Endodermal cell (in vitro differentiated cells): ENCODE data around the gene HYAL2. TPM values are rescaled to one million over a fixed set of nuclear protein-coding genes. Genes with fewer than 3 reads are reported as not detected.
"Not testable (repeated sequence)": the region's sequence is repeated elsewhere in the genome, so short reads cannot be mapped to it uniquely, and the experiment has no call there.

Source experiments
- DNase-seq: peaks from one replicate; pipeline ENCODE4 v3.0.0-alpha.2; 2017
- H3K27ac ChIP-seq: 2 replicates; pipeline ENCODE4 v1.5.1; 2013; ENCODE audit warnings: mild to moderate bottlenecking, low read depth, low read length, moderate library complexity
- H3K27me3 ChIP-seq: 2 replicates; pipeline ENCODE4 v1.6.1; 2013; ENCODE audit warnings: mild to moderate bottlenecking, low read length, moderate library complexity; ENCODE audit not compliant: insufficient read depth, control insufficient read depth, poor library complexity, severe bottlenecking
- H3K36me3 ChIP-seq: 2 replicates; pipeline ENCODE4 v1.7.0; 2013; ENCODE audit warnings: mild to moderate bottlenecking, low read length, moderate library complexity; ENCODE audit not compliant: control insufficient read depth, insufficient read depth
- H3K4me1 ChIP-seq: one replicate; pipeline ENCODE4 v1.7.0; 2013; ENCODE audit warnings: low read length; ENCODE audit not compliant: control insufficient read depth, insufficient read depth
- H3K4me3 ChIP-seq: 2 replicates; pipeline ENCODE4 v1.5.1; 2013; ENCODE audit warnings: mild to moderate bottlenecking, low read length, moderate library complexity
- H3K9ac ChIP-seq: 2 replicates; pipeline ENCODE4 v1.6.1; 2013; ENCODE audit warnings: mild to moderate bottlenecking, low read length, moderate library complexity; ENCODE audit not compliant: poor library complexity, severe bottlenecking; ENCODE audit errors: extremely low read depth
- H3K9me3 ChIP-seq: 2 replicates; pipeline ENCODE4 v1.6.1; 2013; ENCODE audit warnings: mild to moderate bottlenecking, low read length, moderate library complexity; ENCODE audit not compliant: control insufficient read depth
- H3K27ac Mint-ChIP-seq: 2 replicates; pipeline ENCODE4 v1.8.0; 2020; ENCODE audit warnings: mixed read lengths
- H3K27me3 Mint-ChIP-seq: 2 replicates; pipeline ENCODE4 v1.8.0; 2021; ENCODE audit warnings: mild to moderate bottlenecking, mixed read lengths; ENCODE audit not compliant: insufficient read depth
- H3K36me3 Mint-ChIP-seq: 2 replicates; pipeline ENCODE4 v1.8.0; 2020; ENCODE audit warnings: low read depth, mixed read lengths
- H3K4me1 Mint-ChIP-seq: 2 replicates; pipeline ENCODE4 v1.8.0; 2020; ENCODE audit warnings: mixed read lengths
- H3K4me3 Mint-ChIP-seq: 2 replicates; pipeline ENCODE4 v1.8.0; 2020; ENCODE audit warnings: mild to moderate bottlenecking, moderate library complexity, mixed read lengths
- H3K9me3 Mint-ChIP-seq: 2 replicates; pipeline ENCODE4 v1.8.0; 2020; ENCODE audit warnings: mild to moderate bottlenecking, mixed read lengths
- WGBS, 2 experiments: methylation state at CpG; one replicate each; pipeline versions ENCODE4 v1.1.5 to v1.1.7; 2013; ENCODE audit warnings: missing lambda C conversion rate in 2 of 2, mixed read lengths in 1 of 2; ENCODE audit not compliant: insufficient coverage in 1 of 2, insufficient read length in 1 of 2; 5-methylcytosine and 5-hydroxymethylcytosine counted together
- total RNA-seq, 2 donors: library from RNA; stranded (reverse); fragmentation: NEBNext Ultra II Directional in 1 of 2; extraction: Animal tissue kit (Norgen Biotek cat#: 25700) in 1 of 2; gene quantifications; 2 replicates in 1 of 2; 3 replicates in 1 of 2; pipeline ENCODE4 v1.2.1, GENCODE V29; 2021
- TF ChIP-seq, protein P1 (sequence below): fragments of 200-600 bp; sonication (generic); conservative IDR thresholded peaks from 2 replicates; pipeline ENCODE4 v1.5.0; 2021; ENCODE audit warnings: antibody characterized with exemption, mild to moderate bottlenecking

HYAL2 gene
- total RNA-seq, 2 donors from 2014 or later = 55.3 to 61.1 TPM

DNA sequence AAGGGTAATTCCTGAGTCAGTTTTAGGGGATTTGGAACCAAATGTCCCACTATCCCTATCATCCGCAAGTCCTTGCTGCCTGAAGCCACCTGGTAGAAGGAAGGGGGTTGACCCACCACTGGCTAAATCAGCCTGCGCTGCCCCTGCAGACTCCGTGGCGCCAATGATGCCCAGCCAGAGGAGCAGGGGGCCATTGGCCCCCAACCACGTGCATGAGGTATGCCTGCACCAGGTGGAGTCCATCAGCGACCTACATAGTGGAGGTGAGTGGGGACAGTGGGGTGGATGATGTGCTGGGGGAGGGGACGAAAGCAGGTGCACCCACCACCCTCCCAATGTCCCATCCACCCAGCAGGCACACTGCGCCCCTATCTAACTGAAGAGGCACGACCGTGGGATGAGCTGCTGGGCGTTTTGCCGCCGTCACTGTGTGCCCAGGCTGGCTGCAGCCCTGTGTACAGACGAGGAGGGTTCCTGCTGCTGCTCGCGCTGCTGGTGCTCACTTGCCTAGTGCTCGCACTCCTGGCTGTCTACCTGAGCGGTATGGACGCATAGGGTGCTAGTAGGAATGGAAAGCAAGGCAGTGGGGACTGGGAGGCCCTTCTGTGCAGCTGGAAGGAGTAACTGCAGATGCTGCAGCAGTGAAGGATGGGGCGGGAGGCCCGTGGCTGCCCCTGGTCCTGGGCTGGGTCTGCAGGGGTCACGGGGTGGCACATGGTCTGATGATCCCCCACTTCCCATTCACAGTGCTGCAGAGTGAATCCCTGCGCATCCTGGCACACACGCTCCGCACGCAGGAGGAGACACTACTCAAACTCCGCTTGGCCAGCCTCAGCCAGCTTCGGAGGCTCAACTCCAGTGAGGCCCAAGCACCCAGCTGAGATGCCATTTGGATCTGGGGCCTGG, 36.0 kb downstream of the HYAL2 start:
- WGBS, 2 experiments = 95 to 100% methylated on average over 12 to 27 of the region's 28 CpGs
- H3K27ac ChIP-seq = no peak overlapping the region
- no peaks in the 10 kb centered on the region for H3K9me3 ChIP-seq
- no peaks in the 10 kb centered on the region for H3K4me1 ChIP-seq
- no peak overlapping the region for H3K4me3 Mint-ChIP-seq
- no peaks in the 10 kb centered on the region for H3K9me3 Mint-ChIP-seq
- no peak overlapping the region for H3K27ac Mint-ChIP-seq
- DNase-seq = peak; percentile 36
- H3K4me1 Mint-ChIP-seq = peaks cover 5% of the 10 kb centered on the region
- peaks cover 4% of the 10 kb centered on the region for H3K27me3 Mint-ChIP-seq
- TF ChIP-seq, protein P1, sequence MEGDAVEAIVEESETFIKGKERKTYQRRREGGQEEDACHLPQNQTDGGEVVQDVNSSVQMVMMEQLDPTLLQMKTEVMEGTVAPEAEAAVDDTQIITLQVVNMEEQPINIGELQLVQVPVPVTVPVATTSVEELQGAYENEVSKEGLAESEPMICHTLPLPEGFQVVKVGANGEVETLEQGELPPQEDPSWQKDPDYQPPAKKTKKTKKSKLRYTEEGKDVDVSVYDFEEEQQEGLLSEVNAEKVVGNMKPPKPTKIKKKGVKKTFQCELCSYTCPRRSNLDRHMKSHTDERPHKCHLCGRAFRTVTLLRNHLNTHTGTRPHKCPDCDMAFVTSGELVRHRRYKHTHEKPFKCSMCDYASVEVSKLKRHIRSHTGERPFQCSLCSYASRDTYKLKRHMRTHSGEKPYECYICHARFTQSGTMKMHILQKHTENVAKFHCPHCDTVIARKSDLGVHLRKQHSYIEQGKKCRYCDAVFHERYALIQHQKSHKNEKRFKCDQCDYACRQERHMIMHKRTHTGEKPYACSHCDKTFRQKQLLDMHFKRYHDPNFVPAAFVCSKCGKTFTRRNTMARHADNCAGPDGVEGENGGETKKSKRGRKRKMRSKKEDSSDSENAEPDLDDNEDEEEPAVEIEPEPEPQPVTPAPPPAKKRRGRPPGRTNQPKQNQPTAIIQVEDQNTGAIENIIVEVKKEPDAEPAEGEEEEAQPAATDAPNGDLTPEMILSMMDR = no peak
- H3K9ac ChIP-seq = no peak overlapping the region
- no peak overlapping the region for H3K4me3 ChIP-seq
- H3K36me3 ChIP-seq = peaks cover 29% of the 10 kb centered on the region
- no peaks in the 10 kb centered on the region for H3K27me3 ChIP-seq
- peaks cover 30% of the 10 kb centered on the region for H3K36me3 Mint-ChIP-seq

DNA sequence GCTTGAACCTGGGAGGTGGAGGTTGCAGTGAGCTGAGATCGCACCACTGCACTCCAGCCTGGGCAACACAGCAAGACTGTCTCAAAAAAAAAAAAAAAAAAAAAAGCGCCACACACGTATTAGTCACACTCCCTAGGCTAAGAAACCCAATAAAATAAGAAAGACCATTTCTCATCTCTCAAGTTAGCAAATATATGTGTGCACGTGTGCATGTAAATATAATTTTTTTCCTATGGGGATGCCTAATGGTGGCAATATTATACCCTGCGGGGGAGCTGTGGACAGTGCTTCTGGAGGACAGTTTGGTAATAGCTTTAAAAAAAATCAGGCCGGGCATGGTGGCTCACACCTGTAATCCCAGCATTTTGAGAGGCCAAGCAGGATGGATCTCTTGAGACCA, 38.4 kb downstream of the HYAL2 start:
- not testable (repeated sequence) for H3K27me3 ChIP-seq, H3K27ac Mint-ChIP-seq, H3K9ac ChIP-seq, H3K9me3 ChIP-seq, H3K4me1 ChIP-seq, H3K4me3 ChIP-seq, DNase-seq, H3K4me3 Mint-ChIP-seq, H3K4me1 Mint-ChIP-seq, H3K9me3 Mint-ChIP-seq, H3K27ac ChIP-seq, H3K27me3 Mint-ChIP-seq
- peaks cover 20% of the 10 kb centered on the region for H3K36me3 ChIP-seq
- H3K36me3 Mint-ChIP-seq = peaks cover 14% of the 10 kb centered on the region
- WGBS, 2 experiments = 94 to 97% methylated on average over 2 to 5 of the region's 6 CpGs

DNA sequence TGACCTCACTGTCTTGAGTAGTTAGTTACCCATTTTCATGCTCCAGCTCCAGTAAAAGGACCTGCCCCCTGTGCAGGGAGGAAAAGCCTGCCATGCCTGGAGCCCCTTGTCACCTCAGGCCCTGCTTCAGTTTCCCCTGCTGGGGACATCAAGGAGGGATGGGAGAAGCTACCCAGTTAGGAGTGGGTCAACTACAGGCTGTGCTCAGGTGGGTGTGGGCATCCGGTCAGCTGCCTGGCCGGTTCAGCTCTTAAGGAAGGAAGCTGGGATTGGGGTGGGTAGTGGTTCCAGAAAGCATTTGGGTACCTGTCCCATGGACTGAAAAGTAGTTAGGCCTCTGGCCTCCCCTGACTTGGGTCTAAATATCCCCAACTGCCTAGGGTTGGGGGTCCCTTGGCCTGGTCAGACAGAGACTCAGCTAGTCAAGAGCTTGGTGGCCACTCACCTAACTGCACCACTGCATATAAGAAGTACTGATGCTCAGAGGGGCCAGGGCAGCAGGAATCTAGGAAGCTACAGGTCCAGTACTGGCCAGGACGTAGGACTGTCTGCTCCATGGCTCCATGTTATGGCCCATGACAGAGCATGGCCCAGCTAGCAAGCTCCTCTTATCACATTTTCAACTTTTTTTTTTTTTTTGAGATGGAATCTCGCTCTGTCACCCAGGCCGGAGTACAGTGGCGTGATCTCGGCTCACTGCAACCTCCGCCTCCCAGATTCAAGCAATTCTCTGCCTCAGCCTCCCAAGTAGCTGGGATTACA, 43.1 kb downstream of the HYAL2 start:
- Mint-ChIP-seq H3K27ac (no peak overlapping the region), H3K4me3 (no peak overlapping the region), H3K9me3 (peaks cover 7% of the 10 kb centered on the region), H3K36me3 (no peaks in the 10 kb centered on the region), H3K4me1 (peaks cover 7% of the 10 kb centered on the region), H3K27me3 (peaks cover 54% of the 10 kb centered on the region)
- H3K27ac ChIP-seq = no peak overlapping the region
- peaks cover 23% of the 10 kb centered on the region for H3K27me3 ChIP-seq
- DNase-seq = no peak
- no peak overlapping the region for H3K4me3 ChIP-seq
- H3K36me3 ChIP-seq = no peaks in the 10 kb centered on the region
- TF ChIP-seq, protein P1 = no peak
- H3K4me1 ChIP-seq = no peaks in the 10 kb centered on the region
- 91 to 100% methylated on average over 3 to 8 of the region's 8 CpGs for WGBS, 2 experiments
- no peaks in the 10 kb centered on the region for H3K9me3 ChIP-seq
- H3K9ac ChIP-seq = no peak overlapping the region
